Left lung (tissue), 10 donors: ENCODE results near the gene BMERB1. TPM values are rescaled to one million over a fixed set of nuclear protein-coding genes. Genes with fewer than 3 reads are reported as not detected.
A peak's percentile ranks its signal among the peaks of the same experiment; 100 is the strongest.

Experiments
- ATAC-seq: fragments of 200-7000 bp; cut with Tn5 transposase; one replicate; pipeline ENCODE4 v1.9.1; 2020; ENCODE audit warnings: moderate library complexity
- DNase-seq, 4 donors: peaks; one replicate each; pipeline ENCODE4 v3.0.0-alpha.2; 2013 to 2020
- H3K27ac ChIP-seq, 2 donors: fragments of 200-600 bp; sonication (generic) in 1 of 2; one replicate each; pipeline versions ENCODE4 v1.5.0 to v1.8.0; 2020 to 2021
- H3K27me3 ChIP-seq, 2 donors: fragments of 200-600 bp; sonication (generic) in 1 of 2; one replicate each; pipeline versions ENCODE4 v1.5.0 to v1.8.0; 2020 to 2021
- H3K36me3 ChIP-seq, 2 donors: fragments of 200-600 bp; sonication (generic) in 1 of 2; one replicate each; pipeline versions ENCODE4 v1.5.0 to v1.8.0; 2020 to 2021
- H3K4me1 ChIP-seq, 2 donors: fragments of 200-600 bp; one replicate each; pipeline ENCODE4 v1.8.0; 2021
- H3K4me3 ChIP-seq, 2 donors: fragments of 200-600 bp; sonication (generic) in 1 of 2; one replicate each; pipeline versions ENCODE4 v1.5.0 to v1.8.0; 2020 to 2021; ENCODE audit warnings: mild to moderate bottlenecking in 1 of 2
- H3K9me3 ChIP-seq, 2 donors: fragments of 200-600 bp; sonication (generic) in 1 of 2; one replicate each; pipeline versions ENCODE4 v1.5.0 to v1.8.0; 2020 to 2021
- CTCF ChIP-seq, 2 donors: fragments of 200-600 bp; sonication (generic) in 1 of 2; IDR thresholded peaks; one replicate each; pipeline versions ENCODE4 v1.5.0 to v1.8.0; 2021; ENCODE audit warnings: antibody characterized with exemption in 2 of 2
- intact Hi-C, 2 donors: fragments of 100-400 bp; cut with DNase I; formaldehyde crosslinking; loops; one replicate each; pipeline versions ENCODE4 v1.11.2 to v1.14.2; 2022
- polyA plus RNA-seq, 6 donors: library from polyadenylated mRNA; unstranded; fragments of 120-200 nt; gene quantifications; one replicate each; pipeline ENCODE4 v1.2.1, GENCODE V29; 2013; ENCODE audit not compliant: insufficient read length in 6 of 6
- total RNA-seq, 2 donors: library from RNA; stranded (reverse); fragmentation: NEBNext Ultra II Directional; extraction: Animal tissue kit (Norgen Biotek cat#: 25700); gene quantifications; one replicate each; pipeline ENCODE4 v1.2.1, GENCODE V29; 2021
- donor health status: DM: no; HTN: yes; CAD: no.
- donor health status: DM: no; HTN: no; CAD: no.

The BMERB1 gene
- total and polyA plus RNA-seq, 8 donors = 12.0 to 45.8 (median 38.4) TPM

GRCh38 chr16:15494236-15494635 lies 59.8 kb downstream of the BMERB1 start:
- TF ChIP-seq CTCF (IDR thresholded peaks at IDR 0.05) = no peak
- Histone ChIP-seq H3K27ac (no peak overlapping the region), H3K27me3 (no peaks in the 10 kb centered on the region), H3K4me3 (no peak overlapping the region), H3K36me3 (no peaks in the 10 kb centered on the region), H3K9me3 (no peaks in the 10 kb centered on the region), H3K4me1 (peaks cover 0 to 15% of the 10 kb centered on the region in 2 donors)
- intact Hi-C loops = loop anchor here in 1 of 2 donors (10.0 kb wide), 1 partner anchor 49 kb away; no protein-coding TSS in a partner anchor
- DNase-seq (no peak), ATAC-seq (no peak)

DNA sequence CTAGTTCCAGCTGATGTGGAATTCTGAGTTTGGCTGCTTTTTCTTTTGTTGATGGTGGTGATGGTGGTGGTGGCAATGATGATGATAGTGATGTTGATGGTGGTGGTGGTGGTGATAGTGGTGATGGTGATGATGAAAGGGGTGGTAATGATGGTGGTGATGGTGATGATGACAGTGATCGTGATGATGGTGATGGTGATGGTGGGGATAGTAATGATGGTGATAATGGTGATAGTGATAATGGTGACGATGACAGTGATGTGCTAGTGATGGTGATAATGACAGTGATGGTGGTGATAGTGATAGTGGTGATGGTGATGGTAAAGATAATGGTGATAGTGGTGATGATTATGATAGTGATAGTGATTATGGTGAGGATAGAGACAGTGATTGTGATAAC lies 61.5 kb downstream of the BMERB1 start:
- Histone ChIP-seq H3K36me3 (no peaks in the 10 kb centered on the region), H3K4me1 (peaks cover 0 to 7% of the 10 kb centered on the region in 2 donors), H3K27ac (no peak overlapping the region), H3K27me3 (no peaks in the 10 kb centered on the region), H3K9me3 (no peaks in the 10 kb centered on the region), H3K4me3 (no peak overlapping the region)
- ATAC-seq (no peak), DNase-seq (no peak)
- TF ChIP-seq CTCF (IDR thresholded peaks at IDR 0.05) = no peak
- intact Hi-C loops = loop anchor here in 1 of 2 donors (10.0 kb wide), 1 partner anchor 51 kb away; no protein-coding TSS in a partner anchor

GRCh38 chr16:15498427-15499175 lies 64.2 kb downstream of the BMERB1 start:
- no peak for ATAC-seq
- H3K27me3 ChIP-seq = no peaks in the 10 kb centered on the region
- no peaks in the 10 kb centered on the region for H3K36me3 ChIP-seq
- no peak overlapping the region for H3K4me3 ChIP-seq
- H3K9me3 ChIP-seq = no peaks in the 10 kb centered on the region
- intact Hi-C loops = loop anchor here in 1 of 2 donors (10.0 kb wide), 1 partner anchor 54 kb away; no protein-coding TSS in a partner anchor
- DNase-seq = no peak
- H3K4me1 ChIP-seq = no peaks in the 10 kb centered on the region
- no peak for TF ChIP-seq CTCF (IDR thresholded peaks at IDR 0.05)
- no peak overlapping the region for H3K27ac ChIP-seq

DNA sequence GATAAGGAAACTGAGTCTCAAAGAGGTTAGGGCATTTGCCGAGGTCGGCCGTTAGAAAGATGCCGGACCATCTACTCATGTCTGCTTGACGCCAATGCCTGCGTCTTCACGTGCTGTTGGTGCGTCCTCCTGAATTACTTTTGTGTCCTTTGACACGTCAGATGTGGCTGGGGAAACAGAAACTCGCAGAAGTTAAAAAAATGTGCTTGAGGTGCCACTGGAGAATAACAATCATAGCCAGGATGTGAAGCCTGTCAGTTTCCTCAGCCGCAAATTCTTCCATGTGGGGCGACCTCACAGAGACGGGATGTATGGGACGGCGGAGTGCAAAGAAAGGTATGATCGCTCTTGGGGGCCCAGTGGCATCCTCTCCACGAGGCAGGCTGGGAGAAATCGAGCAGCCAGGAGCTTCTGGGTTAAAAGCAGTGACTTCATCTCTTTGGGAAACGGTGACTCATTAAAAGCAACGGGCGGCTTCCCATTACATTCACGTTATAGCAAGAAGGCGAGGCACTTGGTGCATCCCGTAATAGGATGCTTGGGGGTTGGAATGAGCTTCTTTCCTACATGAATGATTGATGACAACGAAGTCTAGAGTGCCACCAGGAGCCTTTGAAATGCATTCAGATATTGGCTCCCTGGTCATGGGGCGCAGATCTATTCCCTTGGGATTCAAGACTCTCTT lies 67.8 kb downstream of the BMERB1 start:
- H3K27ac ChIP-seq = no peak overlapping the region
- H3K27me3 ChIP-seq = no peaks in the 10 kb centered on the region
- H3K4me3 ChIP-seq = no peak overlapping the region
- DNase-seq (no peak), ATAC-seq (peak; percentile 40)
- intact Hi-C loops = no loop called here
- H3K36me3 ChIP-seq = no peaks in the 10 kb centered on the region
- H3K9me3 ChIP-seq = no peaks in the 10 kb centered on the region
- H3K4me1 ChIP-seq = peaks cover 0 to 6% of the 10 kb centered on the region in 2 donors
- no peak for TF ChIP-seq CTCF (IDR thresholded peaks at IDR 0.05)

DNA sequence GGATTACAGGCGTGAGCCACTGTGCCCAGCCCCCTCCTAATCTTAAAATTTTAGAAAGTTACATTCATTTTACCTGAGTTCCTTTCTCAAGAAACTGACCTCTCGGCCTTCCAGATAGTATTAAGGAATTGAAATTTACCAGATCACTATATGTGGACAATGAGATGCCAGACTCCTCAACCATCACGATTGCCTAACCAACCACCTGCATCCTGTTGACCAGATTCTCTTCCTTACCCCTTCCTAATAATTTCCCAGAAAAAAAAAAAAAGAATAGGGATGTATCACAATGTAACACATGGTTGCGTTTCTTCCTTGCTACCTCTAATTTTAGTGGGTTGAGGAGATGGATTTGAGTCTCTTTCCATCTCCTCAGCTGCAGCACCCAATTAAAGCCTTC lies 72.1 kb downstream of the BMERB1 start:
- no peak for ATAC-seq
- peaks cover 0 to 6% of the 10 kb centered on the region in 2 donors for H3K4me1 ChIP-seq

More for the DNA sequence above, 72.1 kb downstream of the BMERB1 start:
- Histone ChIP-seq H3K27ac (no peak overlapping the region), H3K9me3 (no peaks in the 10 kb centered on the region), H3K27me3 (no peaks in the 10 kb centered on the region), H3K36me3 (no peaks in the 10 kb centered on the region), H3K4me3 (no peak overlapping the region)
- no peak for TF ChIP-seq CTCF (IDR thresholded peaks at IDR 0.05)
- intact Hi-C loops = no loop called here
- DNase-seq = no peak
